Measurements from ENCODE around the gene CRTC3.

DNA sequence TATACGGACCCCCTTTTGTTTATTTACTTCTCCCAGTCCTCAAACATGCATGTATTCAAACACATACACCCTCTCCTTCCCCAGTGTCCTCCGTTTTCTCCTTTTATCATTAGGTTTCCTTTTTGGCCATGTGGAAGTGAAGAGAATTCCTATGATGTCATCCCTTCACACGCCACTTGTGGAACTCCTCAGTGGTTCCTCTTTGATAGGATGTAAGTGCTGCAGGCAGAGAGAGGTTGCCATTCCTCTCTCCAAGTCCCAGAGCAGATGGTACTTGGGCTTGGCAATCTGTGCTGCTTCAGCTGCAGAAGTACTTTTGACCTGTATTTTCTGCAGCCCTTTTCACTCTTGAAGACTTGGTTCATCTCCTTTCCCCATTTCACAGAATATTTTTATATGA is 32.9 kb upstream of the CRTC3 start:
- TF ChIP-seq TRIM24 (CRISPR knock-in tag; IDR thresholded peaks at IDR 0.05) (no peak), FOXA3 (CRISPR knock-in tag; IDR thresholded peaks at IDR 0.05) (no peak), TCF7L2 (IDR thresholded peaks at IDR 0.05; ENCODE audit: low read depth, low read length) (no peak), EZH2 (conservative IDR thresholded peaks at IDR 0.05; ENCODE audit: low read depth, low read length) (no peak), POLR2G (IDR thresholded peaks at IDR 0.05; ENCODE audit: low read depth, low read length) (no peak), CTCF (CRISPR knock-in tag; IDR thresholded peaks at IDR 0.05) (no peak), SETDB1 (CRISPR knock-in tag; IDR thresholded peaks at IDR 0.05; ENCODE audit: borderline replicate concordance) (no peak), CBX2 (IDR thresholded peaks at IDR 0.05; ENCODE audit: low read depth, low read length) (no peak), CBX2 (CRISPR knock-in tag; IDR thresholded peaks at IDR 0.05; ENCODE audit: low read depth) (no peak), EEA1 (CRISPR knock-in tag; IDR thresholded peaks at IDR 0.05; ENCODE audit: borderline replicate concordance) (no peak)
